ENCODE results near the gene PPEF1. TPM values are rescaled to one million over a fixed set of nuclear protein-coding genes. Genes with fewer than 3 reads are reported as not detected.

PPEF1 gene
- total and polyA plus RNA-seq, 2 of the 8 experiments (the other 6 are each of a cell fraction or from before 2014, with no cell fraction given): 0.08 to 0.30 TPM

GRCh38 chrX:18733287-18733686 lies 25.8 kb downstream of the PPEF1 start:
- Histone ChIP-seq H3K56ac (replicated peaks; ENCODE audit: insufficient read length, low read depth, low read length) (no peak overlapping the region), H2AK5ac (ENCODE audit: low read depth, low read length) (no peak overlapping the region), H3K23me2 (ENCODE audit: low read depth, low read length) (no peaks in the 10 kb centered on the region), H3K4me2 (ENCODE audit: insufficient read depth in 1 of 2, low read depth in 2 of 2, low read length in 2 of 2) (no peak overlapping the region), H3K79me1 (ENCODE audit: low read depth, low read length) (no peaks in the 10 kb centered on the region), H3K36me3 (ENCODE audit: control insufficient read depth in 2 of 4, insufficient read depth in 4 of 4, low read length in 3 of 4) (no peaks in the 10 kb centered on the region), H3K9ac (replicated peaks in 1 of 4; ENCODE audit: extremely low read depth in 1 of 4, low read depth in 3 of 4, low read length in 3 of 4) (no peak overlapping the region), H2BK120ac (replicated peaks; ENCODE audit: low read depth, low read length) (no peak overlapping the region), H4K5ac (ENCODE audit: insufficient read length, low read depth, low read length) (no peak overlapping the region), H4K8ac (ENCODE audit: extremely low read depth, insufficient read depth, low read length) (no peak overlapping the region), H2BK12ac (ENCODE audit: low read depth, low read length) (no peak overlapping the region), H3K4me3 (ENCODE audit: extremely low read depth in 1 of 4, insufficient read depth in 2 of 4, low read depth in 3 of 4, low read length in 4 of 4) (no peak overlapping the region), H3K79me2 (ENCODE audit: control insufficient read depth in 1 of 2, insufficient read depth in 2 of 2, low read length in 2 of 2) (no peaks in the 10 kb centered on the region), H2BK5ac (ENCODE audit: low read depth, low read length) (no peak overlapping the region), H4K20me1 (replicated peaks in 1 of 2; ENCODE audit: control insufficient read depth in 1 of 2, insufficient read depth in 2 of 2, low read length in 2 of 2) (no peaks in the 10 kb centered on the region), H3K9me3 (ENCODE audit: insufficient read depth in 2 of 2, low read depth in 1 of 2, low read length in 1 of 2) (no peaks in the 10 kb centered on the region), H3K23ac (ENCODE audit: insufficient read length) (no peak overlapping the region), H3K14ac (ENCODE audit: insufficient read length) (no peak overlapping the region), H2BK20ac (ENCODE audit: low read length) (no peak overlapping the region), H4K91ac (replicated peaks; ENCODE audit: insufficient read length, low read length) (no peak overlapping the region), H3K4ac (replicated peaks; ENCODE audit: insufficient read length, low read depth, low read length) (no peak overlapping the region), H3K27ac (ENCODE audit: low read depth, low read length) (no peak overlapping the region), H3K4me1 (replicated peaks in 1 of 4; ENCODE audit: control insufficient read depth in 3 of 4, insufficient read depth in 4 of 4, low read length in 3 of 4) (no peaks in the 10 kb centered on the region), H2BK15ac (ENCODE audit: low read length) (no peak overlapping the region), H2AFZ (ENCODE audit: low read length) (no peak overlapping the region), H3K27me3 (replicated peaks in 1 of 4; ENCODE audit: control insufficient read depth in 3 of 4, extremely low read depth in 1 of 4, insufficient read depth in 3 of 4, low read length in 3 of 4) (no peaks in the 10 kb centered on the region), H3K18ac (ENCODE audit: extremely low read depth, low read length) (no peak overlapping the region)
- POLR2A ChIA-PET (ENCODE audit: partially characterized antibody): no interaction called here
- WGBS, 2 experiments (ENCODE audit: extremely low coverage in 1 of 2, insufficient coverage in 1 of 2, insufficient read length in 1 of 2, insufficient replicate concordance in 2 of 2, low coverage in 1 of 2, low lambda C conversion rate in 2 of 2, missing lambda C conversion rate in 1 of 2): 78% methylated on average over 3 of the region's 4 CpGs; no CpG with 5 or more reads in 1 of the 2 experiments
- FAIRE-seq (no peak), DNase-seq (ENCODE audit: low read depth in 1 of 2, low spot score in 2 of 2) (no peak)
- CTCF ChIA-PET (ENCODE audit: partially characterized antibody): interaction anchor here (0.6 to 1.2 kb wide), 2 partner anchors 71 to 165 kb away, joined by 4 read pairs; no protein-coding TSS in a partner anchor
- no peak for TF ChIP-seq SP2 (IDR thresholded peaks at IDR 0.05; ENCODE audit: low read length)

Measured in H1 (cell line).